KMS-11 (cell line): ENCODE measurements around the gene ABRAXAS1.
A peak's percentile ranks its signal among the peaks of the same experiment; 100 is the strongest.

Source experiments
- H2AFZ ChIP-seq: fragments of 200-600 bp; sonication (generic); 2 replicates; pipeline ENCODE4 v1.6.1; 2016; ENCODE audit warnings: antibody characterized with exemption, mixed run types, low read depth
- H3K27ac ChIP-seq: fragments of 200-600 bp; sonication (generic); 2 replicates; pipeline ENCODE4 v1.6.1; 2016; ENCODE audit warnings: mild to moderate bottlenecking, mixed run types
- H3K27me3 ChIP-seq: fragments of 200-600 bp; sonication (generic); 2 replicates; pipeline ENCODE4 v1.6.1; 2017; ENCODE audit warnings: mild to moderate bottlenecking, low read depth, mixed run types, moderate library complexity; ENCODE audit not compliant: insufficient read depth
- H3K36me3 ChIP-seq: fragments of 200-600 bp; sonication (generic); 2 replicates; pipeline ENCODE4 v1.6.1; 2017; ENCODE audit warnings: mild to moderate bottlenecking, mixed run types; ENCODE audit not compliant: insufficient read depth
- H3K4me1 ChIP-seq: fragments of 200-600 bp; sonication (generic); 2 replicates; pipeline ENCODE4 v1.6.1; 2016; ENCODE audit warnings: mild to moderate bottlenecking, low read depth, mixed run types; ENCODE audit not compliant: poor library complexity, severe bottlenecking
- H3K4me2 ChIP-seq: fragments of 200-600 bp; sonication (generic); 2 replicates; pipeline ENCODE4 v1.7.0; 2016; ENCODE audit warnings: mild to moderate bottlenecking, mixed run types
- H3K4me3 ChIP-seq: fragments of 200-600 bp; sonication (generic); IDR thresholded peaks from 2 replicates; pipeline ENCODE4 v1.6.1; 2017; ENCODE audit warnings: low read depth, low read length, mixed read lengths; ENCODE audit not compliant: insufficient read depth
- H3K79me2 ChIP-seq: fragments of 200-600 bp; sonication (generic); 2 replicates; pipeline ENCODE4 v1.6.1; 2016; ENCODE audit warnings: low read depth, mixed run types; ENCODE audit not compliant: insufficient read depth
- H3K9ac ChIP-seq: fragments of 200-600 bp; sonication (generic); 2 replicates; pipeline ENCODE4 v1.6.1; 2016; ENCODE audit warnings: mild to moderate bottlenecking, mixed run types
- H4K20me1 ChIP-seq: fragments of 200-600 bp; sonication (generic); 2 replicates; pipeline ENCODE4 v1.6.1; 2016; ENCODE audit warnings: mild to moderate bottlenecking, mixed run types; ENCODE audit not compliant: insufficient read depth
- TF ChIP-seq, protein P1 (sequence below): fragments of 200-600 bp; sonication (generic); conservative IDR thresholded peaks from 2 replicates; pipeline ENCODE4 v1.6.1; 2017; ENCODE audit warnings: low read depth, mild to moderate bottlenecking, antibody characterized with exemption, low read length, moderate library complexity, mixed read lengths

Gene ABRAXAS1

DNA sequence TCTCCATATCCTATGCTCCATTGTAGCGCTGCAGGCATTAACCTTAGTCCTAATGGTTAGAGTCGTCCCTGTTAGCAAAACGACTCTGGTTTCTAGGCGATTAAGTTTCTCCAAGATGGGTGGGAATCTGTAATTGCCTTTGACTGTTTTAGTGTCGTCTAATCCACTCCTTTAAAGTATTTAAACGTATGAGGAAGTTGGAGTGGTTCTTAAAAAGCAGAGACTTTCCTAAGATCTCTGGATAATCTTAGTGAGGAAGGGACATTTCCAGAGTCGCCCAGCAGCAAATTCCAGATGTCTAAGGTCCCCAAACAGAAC is 28.8 kb downstream of the ABRAXAS1 start:
- Histone ChIP-seq H3K4me2 (peak overlapping the region; percentile 87), H3K4me1 (peaks cover 27% of the 10 kb centered on the region), H4K20me1 (no peaks in the 10 kb centered on the region), H3K79me2 (peaks cover 41% of the 10 kb centered on the region), H2AFZ (peak overlapping the region; percentile 77), H3K27me3 (no peaks in the 10 kb centered on the region), H3K9ac (peak overlapping the region; percentile 78), H3K36me3 (peaks cover 21% of the 10 kb centered on the region; the same call in 1 of the 2 replicates), H3K27ac (peak overlapping the region; percentile 66), H3K4me3 (peak overlapping the region; percentile 92)
- TF ChIP-seq, protein P1, sequence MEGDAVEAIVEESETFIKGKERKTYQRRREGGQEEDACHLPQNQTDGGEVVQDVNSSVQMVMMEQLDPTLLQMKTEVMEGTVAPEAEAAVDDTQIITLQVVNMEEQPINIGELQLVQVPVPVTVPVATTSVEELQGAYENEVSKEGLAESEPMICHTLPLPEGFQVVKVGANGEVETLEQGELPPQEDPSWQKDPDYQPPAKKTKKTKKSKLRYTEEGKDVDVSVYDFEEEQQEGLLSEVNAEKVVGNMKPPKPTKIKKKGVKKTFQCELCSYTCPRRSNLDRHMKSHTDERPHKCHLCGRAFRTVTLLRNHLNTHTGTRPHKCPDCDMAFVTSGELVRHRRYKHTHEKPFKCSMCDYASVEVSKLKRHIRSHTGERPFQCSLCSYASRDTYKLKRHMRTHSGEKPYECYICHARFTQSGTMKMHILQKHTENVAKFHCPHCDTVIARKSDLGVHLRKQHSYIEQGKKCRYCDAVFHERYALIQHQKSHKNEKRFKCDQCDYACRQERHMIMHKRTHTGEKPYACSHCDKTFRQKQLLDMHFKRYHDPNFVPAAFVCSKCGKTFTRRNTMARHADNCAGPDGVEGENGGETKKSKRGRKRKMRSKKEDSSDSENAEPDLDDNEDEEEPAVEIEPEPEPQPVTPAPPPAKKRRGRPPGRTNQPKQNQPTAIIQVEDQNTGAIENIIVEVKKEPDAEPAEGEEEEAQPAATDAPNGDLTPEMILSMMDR: no peak

DNA sequence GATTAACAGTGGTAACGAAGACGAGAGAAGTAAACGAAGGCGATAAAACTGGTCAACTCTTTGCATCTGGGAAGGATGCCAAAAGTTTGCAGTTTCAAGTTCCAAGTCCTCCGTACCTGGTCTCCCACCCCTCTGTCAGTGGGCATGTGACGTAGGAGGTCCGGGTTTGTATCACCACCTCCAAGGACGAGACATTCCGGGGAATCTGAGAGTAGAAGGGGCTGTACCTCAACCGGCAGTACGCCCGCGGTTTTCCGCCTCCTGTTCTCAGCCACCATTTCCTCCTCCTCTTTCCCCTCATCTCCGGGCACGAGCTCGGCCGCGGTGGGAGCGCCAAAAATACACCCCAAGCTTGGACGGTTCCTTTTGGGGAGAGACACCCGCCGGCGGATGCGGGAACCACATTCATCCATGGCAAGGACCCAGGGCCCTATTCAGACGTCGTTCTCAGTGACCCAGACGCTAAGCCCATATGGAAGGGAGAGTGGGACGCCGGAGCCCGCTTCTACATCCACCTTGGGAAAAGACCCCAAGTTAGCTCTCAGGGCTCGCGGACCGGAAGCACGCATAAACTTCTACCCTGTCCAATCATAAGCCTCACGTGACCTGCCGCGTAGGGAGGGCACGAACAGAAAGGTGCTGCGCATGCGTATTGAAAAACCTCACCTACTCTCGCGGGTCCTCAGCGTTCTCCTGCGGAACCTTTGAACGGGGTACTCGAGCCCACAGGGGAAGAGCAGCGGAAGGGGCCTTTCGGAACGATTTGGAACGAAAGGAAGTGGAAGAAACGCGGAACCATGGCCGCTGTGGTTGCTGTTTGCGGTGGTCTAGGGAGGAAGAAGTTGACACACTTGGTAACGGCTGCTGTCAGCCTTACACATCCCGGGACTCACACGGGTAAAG is 29.4 kb downstream of the ABRAXAS1 start, which contains the start of the genes HELQ and MRPS18C:
HELQ (minus strand) TSS at position 543 of the 903 bp plus-strand sequence; CDS start at position 413, 130 bp downstream.
MRPS18C (plus strand) TSS at position 778 of the 903 bp plus-strand sequence; CDS start at position 798, 20 bp downstream.
- Histone ChIP-seq H3K4me1 (peaks cover 27% of the 10 kb centered on the region), H2AFZ (peak within 1 kb of the TSS; percentile 77), H3K27ac (peak within 1 kb of the TSS; percentile 66), H3K27me3 (no peaks in the 10 kb centered on the region), H4K20me1 (no peaks in the 10 kb centered on the region), H3K79me2 (peaks cover 41% of the 10 kb centered on the region), H3K9ac (peak within 1 kb of the TSS; percentile 78), H3K36me3 (peaks cover 15% of the 10 kb centered on the region; the same call in 1 of the 2 replicates), H3K4me3 (peak within 1 kb of the TSS; percentile 92), H3K4me2 (peak within 1 kb of the TSS; percentile 92)
- TF ChIP-seq, protein P1: 0 out of 2 replicates have a peak, but pooled peaks have one; percentile 17

DNA sequence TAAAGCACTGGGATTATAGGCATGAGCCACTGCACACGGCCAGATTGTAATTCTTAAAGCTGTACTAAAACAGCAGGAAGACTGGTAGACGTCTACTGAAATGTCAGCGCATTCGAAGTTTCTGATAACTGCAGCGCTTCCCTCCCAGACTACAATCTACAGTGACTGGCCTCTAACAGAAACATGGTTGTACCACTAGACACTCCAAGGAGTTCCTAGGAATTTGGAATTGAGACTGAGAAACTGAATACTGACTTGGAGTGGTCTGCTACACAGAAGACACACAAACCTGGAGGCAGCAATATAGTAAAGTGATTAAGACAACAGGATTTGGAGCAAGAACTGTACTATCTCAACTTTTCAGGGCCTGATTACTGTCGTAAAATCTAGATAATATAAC is 30.2 kb downstream of the ABRAXAS1 start:
- Histone ChIP-seq H3K4me3 (no peak overlapping the region), H3K9ac (peak overlapping the region; percentile 78), H3K27ac (peak overlapping the region; percentile 66; the same call in 1 of the 2 replicates), H3K79me2 (peaks cover 41% of the 10 kb centered on the region), H3K4me2 (peak overlapping the region; percentile 92), H3K4me1 (peaks cover 27% of the 10 kb centered on the region), H4K20me1 (no peaks in the 10 kb centered on the region), H3K27me3 (no peaks in the 10 kb centered on the region), H3K36me3 (peaks cover 11% of the 10 kb centered on the region; the same call in 1 of the 2 replicates), H2AFZ (peak overlapping the region; percentile 77)
- TF ChIP-seq, protein P1: no peak

DNA sequence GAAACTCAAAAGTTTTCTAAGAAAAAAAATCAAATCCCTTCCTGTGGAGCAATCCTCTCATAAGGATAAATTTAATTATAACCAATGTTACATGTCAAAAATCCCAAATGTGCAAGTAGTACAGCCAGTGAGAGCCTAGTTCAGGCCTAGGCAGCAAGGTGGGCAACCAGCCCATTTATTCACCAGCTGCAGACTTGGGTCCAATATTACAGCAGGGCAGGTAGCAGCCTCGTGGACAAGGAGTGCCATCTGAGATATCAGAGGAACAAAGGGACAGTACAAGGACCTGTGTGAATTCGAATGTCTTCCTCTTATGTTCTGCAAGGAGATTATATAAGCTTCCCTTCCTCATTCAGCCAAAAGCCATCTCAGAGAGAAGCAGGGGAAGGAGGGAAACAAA is 35.9 kb downstream of the ABRAXAS1 start:
- Histone ChIP-seq H3K79me2 (peaks cover 2% of the 10 kb centered on the region; the same call in 1 of the 2 replicates), H3K4me3 (no peak overlapping the region), H3K9ac (no peak overlapping the region), H3K4me1 (peaks cover 3% of the 10 kb centered on the region), H3K4me2 (no peak overlapping the region), H4K20me1 (no peaks in the 10 kb centered on the region), H3K27ac (no peak overlapping the region), H3K27me3 (no peaks in the 10 kb centered on the region), H3K36me3 (no peaks in the 10 kb centered on the region), H2AFZ (no peak overlapping the region)
- TF ChIP-seq, protein P1: no peak
